Esophagus (tissue), 2 donors: Measurements from ENCODE around the gene MOB3A. TPM values are rescaled to one million over a fixed set of nuclear protein-coding genes. Genes with fewer than 3 reads are reported as not detected.

Experiments
- H3K27ac ChIP-seq, 2 donors: one replicate each; pipeline ENCODE4 v1.5.1; 2013; ENCODE audit warnings: low read depth in 2 of 2, mild to moderate bottlenecking in 2 of 2, inconsistent platforms in 1 of 2, low read length in 1 of 2, moderate library complexity in 1 of 2
- H3K27me3 ChIP-seq, 2 donors: one replicate each; pipeline ENCODE4 v1.6.1; 2013; ENCODE audit warnings: low read length in 2 of 2, control low read depth in 1 of 2, mild to moderate bottlenecking in 1 of 2; ENCODE audit not compliant: insufficient read depth in 2 of 2, control insufficient read depth in 1 of 2
- H3K36me3 ChIP-seq, 2 donors: one replicate each; pipeline ENCODE4 v1.6.1; 2013; ENCODE audit warnings: low read length in 1 of 2; ENCODE audit not compliant: control insufficient read depth in 2 of 2, insufficient read depth in 2 of 2
- H3K4me1 ChIP-seq, 2 donors: one replicate each; pipeline ENCODE4 v1.6.1; 2013; ENCODE audit warnings: low read length in 1 of 2; ENCODE audit not compliant: control insufficient read depth in 2 of 2, insufficient read depth in 2 of 2
- H3K4me3 ChIP-seq, 2 donors: one replicate each; pipeline ENCODE4 v1.5.1; 2013; ENCODE audit warnings: low read length in 2 of 2, mild to moderate bottlenecking in 2 of 2, low read depth in 1 of 2, moderate library complexity in 1 of 2
- H3K9me3 ChIP-seq, 2 donors: one replicate each; pipeline ENCODE4 v1.6.1; 2013; ENCODE audit warnings: mild to moderate bottlenecking in 2 of 2, low read depth in 1 of 2, low read length in 1 of 2, moderate library complexity in 1 of 2; ENCODE audit not compliant: control insufficient read depth in 2 of 2, insufficient read depth in 1 of 2
- WGBS, 2 donors: extraction: QIAGEN DNeasy Blood & Tissue Kit; methylation state at CpG; one replicate each; pipeline ENCODE4 v1.1.7; 2013; 5-methylcytosine and 5-hydroxymethylcytosine counted together
- polyA plus RNA-seq, 2 donors: library from polyadenylated mRNA; stranded (reverse); fragments of 200-250 nt; gene quantifications; one replicate each; pipeline ENCODE4 v1.2.3, GENCODE V29; 2013
- donor health status: healthy with polysubstance abuse.
- donor health status: Bipolar disorder and iron deficiency.

MOB3A gene
- 10 to 100 TPM; 11.0 to 12.4 TPM for polyA plus RNA-seq

- WGBS, 2 donors: 1% methylated on average over 55 to 56 of the region's 56 CpGs
- Histone ChIP-seq H3K4me1 (peaks cover 4 to 14% of the 10 kb centered on the region in 2 donors), H3K27ac (peak within 1 kb of the TSS; percentile 95 to 99)
Measured at GRCh38 chr19:2096034-2096479, at the start of gene MOB3A. Gene MOB3A, minus strand, starts transcription at chr19:2096326. Its CDS starts 17,766 bp downstream, at chr19:2078560.

DNA sequence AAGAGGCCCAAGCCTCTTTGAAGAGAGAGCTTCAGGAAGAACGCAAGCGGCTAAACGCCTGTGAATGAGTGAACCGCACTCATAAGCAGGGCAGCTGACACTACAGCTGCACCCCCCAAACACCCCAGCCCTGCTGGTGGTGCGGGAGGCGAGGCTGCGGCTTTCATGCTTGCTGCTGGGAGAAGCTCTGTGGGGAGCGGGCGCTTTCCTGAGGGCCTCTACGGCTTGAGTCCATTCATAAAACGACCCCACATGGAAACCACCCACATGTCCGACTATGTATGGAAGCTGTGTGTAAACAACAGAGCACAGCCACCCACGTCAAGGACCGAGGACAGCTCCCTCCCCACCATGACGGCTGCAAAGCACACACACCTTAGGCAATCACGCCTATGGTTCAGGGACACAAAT lies 49.7 kb upstream of the MOB3A start:
- H3K9me3 ChIP-seq: no peaks in the 10 kb centered on the region
- no peak overlapping the region for H3K4me3 ChIP-seq
- peaks cover 0 to 12% of the 10 kb centered on the region in 2 donors for H3K4me1 ChIP-seq
- 64 to 72% methylated on average over 16 of the region's 16 CpGs for WGBS, 2 donors
- H3K36me3 ChIP-seq: peaks cover 0 to 7% of the 10 kb centered on the region in 2 donors
- H3K27me3 ChIP-seq: no peaks in the 10 kb centered on the region
- no peak overlapping the region for H3K27ac ChIP-seq

More at GRCh38 chr19:2096034-2096479, at the start of gene MOB3A:
- peak within 1 kb of the TSS; percentile 49 to 85 for H3K4me3 ChIP-seq
- H3K36me3 ChIP-seq: peaks cover 12 to 14% of the 10 kb centered on the region in 2 donors
- no peaks in the 10 kb centered on the region for H3K9me3 ChIP-seq
- H3K27me3 ChIP-seq: no peaks in the 10 kb centered on the region

DNA sequence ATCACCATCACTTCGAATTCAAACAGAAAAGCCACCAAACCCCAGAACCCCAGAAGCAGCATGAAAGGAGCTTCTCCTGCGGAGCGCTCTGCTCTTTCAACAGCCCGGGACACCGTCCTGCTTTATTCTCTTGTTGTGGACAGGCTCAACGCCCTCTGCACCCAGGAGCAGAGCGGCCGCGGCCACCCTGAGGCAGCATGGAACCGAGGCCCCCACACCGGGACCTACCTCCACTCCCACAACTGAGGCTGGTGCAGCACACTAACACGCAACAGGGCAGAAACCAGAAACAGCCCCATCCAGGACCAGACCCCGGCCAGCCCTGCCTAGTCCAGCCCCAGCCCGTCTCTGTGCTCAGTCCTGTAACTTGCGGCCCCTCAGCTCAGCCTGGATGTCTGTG lies 48.1 kb upstream of the MOB3A start:
- Histone ChIP-seq H3K27ac (no peak overlapping the region), H3K4me3 (no peak overlapping the region), H3K9me3 (no peaks in the 10 kb centered on the region), H3K4me1 (peaks cover 0 to 2% of the 10 kb centered on the region in 2 donors), H3K27me3 (no peaks in the 10 kb centered on the region), H3K36me3 (peaks cover 0 to 16% of the 10 kb centered on the region in 2 donors)
- 94 to 96% methylated on average over 15 of the region's 15 CpGs for WGBS, 2 donors

- WGBS, 2 donors: 93 to 95% methylated on average over 15 of the region's 15 CpGs
- peaks cover 11 to 29% of the 10 kb centered on the region in 2 donors for H3K36me3 ChIP-seq
Measured at GRCh38 chr19:2142173-2142829, 46.2 kb upstream of the MOB3A start.

DNA sequence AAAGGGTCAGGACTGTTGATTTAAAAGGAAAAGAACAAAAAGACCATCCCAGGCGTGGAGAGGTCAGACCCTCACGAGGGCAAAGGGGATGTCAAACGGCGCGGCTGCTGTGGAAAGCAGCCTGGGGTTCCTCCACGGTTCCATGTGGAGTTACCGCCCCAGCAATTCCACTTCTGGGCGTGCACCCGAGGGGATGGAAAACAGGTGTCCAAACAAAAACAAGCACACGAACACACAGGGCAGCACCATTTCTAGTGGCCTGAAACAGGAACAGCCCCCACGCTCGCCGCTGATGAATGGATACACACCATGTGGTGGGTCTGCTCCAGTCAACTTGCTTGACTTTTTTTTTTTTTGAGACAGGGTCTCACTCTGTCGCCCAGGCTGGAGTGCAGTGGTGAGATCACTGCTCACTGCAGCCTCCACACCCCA lies 44.0 kb upstream of the MOB3A start:
- WGBS, 2 donors: 86 to 87% methylated on average over 14 of the region's 14 CpGs
- Histone ChIP-seq H3K27ac (no peak overlapping the region), H3K27me3 (no peaks in the 10 kb centered on the region), H3K9me3 (no peaks in the 10 kb centered on the region), H3K4me3 (no peak overlapping the region), H3K4me1 (peaks cover 0 to 2% of the 10 kb centered on the region in 2 donors), H3K36me3 (peaks cover 22 to 43% of the 10 kb centered on the region in 2 donors)

More at GRCh38 chr19:2142173-2142829, 46.2 kb upstream of the MOB3A start:
- no peak overlapping the region for H3K27ac ChIP-seq
- H3K4me3 ChIP-seq: no peak overlapping the region
- peaks cover 0 to 2% of the 10 kb centered on the region in 2 donors for H3K4me1 ChIP-seq
- no peaks in the 10 kb centered on the region for H3K27me3 ChIP-seq
- no peaks in the 10 kb centered on the region for H3K9me3 ChIP-seq

GRCh38 chr19:2139385-2140137 lies 43.4 kb upstream of the MOB3A start:
- peaks cover 22 to 40% of the 10 kb centered on the region in 2 donors for H3K36me3 ChIP-seq

DNA sequence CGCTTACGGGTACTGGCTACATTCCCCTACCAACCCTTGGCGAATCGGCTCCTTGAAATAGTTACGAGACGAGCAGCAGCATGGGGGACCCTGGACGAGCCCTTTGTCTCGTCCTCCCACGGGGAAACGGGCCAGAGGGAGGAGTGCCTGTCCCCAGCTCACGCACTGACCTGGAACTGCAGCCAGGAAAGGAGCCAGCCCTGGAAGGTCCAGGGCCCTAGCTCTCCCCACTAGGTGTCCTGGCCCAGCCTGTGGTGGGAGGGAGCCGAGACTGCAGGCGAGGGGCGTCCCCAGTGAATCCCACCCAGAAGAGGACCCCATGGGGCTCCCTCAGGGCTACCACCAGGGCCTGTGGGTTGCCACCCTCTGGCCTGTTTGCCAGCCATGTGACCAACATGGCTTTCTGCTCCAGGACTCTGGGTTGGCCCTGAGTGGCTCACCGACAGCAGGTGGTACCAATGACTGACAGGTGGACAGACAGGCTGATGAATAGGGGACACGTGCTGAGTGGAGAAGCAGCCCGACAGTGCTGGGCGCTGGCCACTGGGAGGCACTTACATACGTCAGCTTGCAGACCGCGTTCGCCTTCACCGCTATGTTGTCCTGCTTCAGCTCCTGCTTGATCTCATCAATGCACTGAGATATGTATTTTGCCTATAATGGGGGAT lies 42.1 kb upstream of the MOB3A start:
- H3K27me3 ChIP-seq: no peaks in the 10 kb centered on the region
- H3K36me3 ChIP-seq: peaks cover 22 to 40% of the 10 kb centered on the region in 2 donors
- H3K9me3 ChIP-seq: no peaks in the 10 kb centered on the region
- H3K27ac ChIP-seq: no peak overlapping the region
- no peak overlapping the region for H3K4me3 ChIP-seq
- H3K4me1 ChIP-seq: no peaks in the 10 kb centered on the region
- WGBS, 2 donors: 92 to 93% methylated on average over 23 of the region's 23 CpGs

More at GRCh38 chr19:2139385-2140137, 43.4 kb upstream of the MOB3A start:
- Histone ChIP-seq H3K4me1 (peaks cover 0 to 2% of the 10 kb centered on the region in 2 donors), H3K9me3 (no peaks in the 10 kb centered on the region), H3K27ac (no peak overlapping the region), H3K27me3 (no peaks in the 10 kb centered on the region), H3K4me3 (no peak overlapping the region)
- WGBS, 2 donors: 84% methylated on average over 22 of the region's 22 CpGs

DNA sequence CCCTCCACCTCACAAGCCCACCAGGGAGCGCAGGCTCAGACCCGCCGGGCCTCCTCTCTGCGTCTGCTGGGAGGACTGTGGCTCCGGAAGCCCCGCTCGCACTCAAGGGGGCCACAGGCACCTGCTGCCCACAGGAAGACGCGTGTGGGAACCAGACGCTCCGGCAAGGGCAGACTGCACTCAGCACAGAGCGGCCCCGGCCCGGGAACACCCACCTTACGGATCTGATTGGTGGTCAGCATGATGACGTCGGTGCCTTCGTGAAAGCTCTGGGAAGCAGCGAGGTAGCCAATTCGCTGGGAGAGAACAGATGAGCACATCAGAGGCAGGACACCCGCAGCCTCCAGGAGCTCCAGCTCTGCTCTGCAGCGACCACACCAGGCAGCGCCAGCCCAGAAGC lies 40.7 kb upstream of the MOB3A start:
- Histone ChIP-seq H3K4me1 (no peaks in the 10 kb centered on the region), H3K27ac (no peak overlapping the region), H3K9me3 (no peaks in the 10 kb centered on the region), H3K27me3 (no peaks in the 10 kb centered on the region), H3K36me3 (peaks cover 31 to 53% of the 10 kb centered on the region in 2 donors), H3K4me3 (no peak overlapping the region)
- WGBS, 2 donors: 93 to 95% methylated on average over 23 of the region's 23 CpGs
